ENCODE results near the gene GRM2. TPM values are rescaled to one million over a fixed set of nuclear protein-coding genes. Genes with fewer than 3 reads are reported as not detected.

Gene GRM2
- total RNA-seq, 2 experiments from 2014 or later, result 0.06 to 0.29 TPM

GRCh38 chr3:51678641-51679040, 28.2 kb upstream of the GRM2 start:
- ChIA-PET POLR2A (no interaction called here), CTCF (ENCODE audit: unreplicated experiment) (no interaction called here)
- H3K4me1 ChIP-seq (ENCODE audit: insufficient read depth, low read length, poor library complexity, severe bottlenecking), result peaks cover 34% of the 10 kb centered on the region

GRCh38 chr3:51679318-51679717, 27.6 kb upstream of the GRM2 start:
- intact Hi-C loops (cut with micrococcal nuclease; ENCODE audit: unreplicated experiment), result no loop called here
- Histone ChIP-seq H3K9me3 (ENCODE audit: low read length) (no peaks in the 10 kb centered on the region), H3K36me3 (ENCODE audit: insufficient read depth, low read length) (peaks cover 28% of the 10 kb centered on the region), H3K27ac (ENCODE audit: low read depth, low read length, poor library complexity, severe bottlenecking) (no peak overlapping the region), H3K4me1 (ENCODE audit: insufficient read depth, low read length, poor library complexity, severe bottlenecking) (peaks cover 34% of the 10 kb centered on the region), H3K4me3 (ENCODE audit: low read depth, low read length, poor library complexity, severe bottlenecking) (no peak overlapping the region), H3K79me2 (ENCODE audit: insufficient read depth, low read depth, low read length) (no peaks in the 10 kb centered on the region), H2AFZ (ENCODE audit: low read length) (no peak overlapping the region), H4K20me1 (ENCODE audit: insufficient read depth, low read length) (no peaks in the 10 kb centered on the region), H3K9me2 (ENCODE audit: insufficient read depth, low read length) (no peaks in the 10 kb centered on the region), H3K4me2 (ENCODE audit: low read length) (no peak overlapping the region)
- no peak for DNase-seq (ENCODE audit: low spot score)
- TF ChIP-seq EZH2phosphoT487 (IDR thresholded peaks at IDR 0.05; ENCODE audit: borderline replicate concordance, low read depth, low read length), result no peak
- TF ChIP-seq CTCF (conservative IDR thresholded peaks at IDR 0.05; ENCODE audit: low read length), result no peak
- ChIA-PET POLR2A (interaction anchor here (0.7 kb wide), 1 partner anchor 295 kb away, joined by 3 read pairs; no protein-coding TSS in a partner anchor), CTCF (ENCODE audit: unreplicated experiment) (interaction anchor here (1.0 kb wide), 1 partner anchor 10 kb away, joined by 3 read pairs; no protein-coding TSS in a partner anchor)
- BruUV-seq (replicated peaks), result no TSS peak

More at GRCh38 chr3:51678641-51679040, 28.2 kb upstream of the GRM2 start:
- no peak for DNase-seq (ENCODE audit: low spot score)
- intact Hi-C loops (cut with micrococcal nuclease; ENCODE audit: unreplicated experiment), result no loop called here
- Histone ChIP-seq H4K20me1 (ENCODE audit: insufficient read depth, low read length) (no peaks in the 10 kb centered on the region), H3K4me3 (ENCODE audit: low read depth, low read length, poor library complexity, severe bottlenecking) (no peak overlapping the region), H3K9me3 (ENCODE audit: low read length) (no peaks in the 10 kb centered on the region), H2AFZ (ENCODE audit: low read length) (no peak overlapping the region), H3K27ac (ENCODE audit: low read depth, low read length, poor library complexity, severe bottlenecking) (no peak overlapping the region), H3K4me2 (ENCODE audit: low read length) (no peak overlapping the region), H3K79me2 (ENCODE audit: insufficient read depth, low read depth, low read length) (no peaks in the 10 kb centered on the region), H3K9me2 (ENCODE audit: insufficient read depth, low read length) (no peaks in the 10 kb centered on the region), H3K36me3 (ENCODE audit: insufficient read depth, low read length) (peaks cover 23% of the 10 kb centered on the region; the same call in 1 of the 2 replicates)
- BruUV-seq (replicated peaks), result no TSS peak
- TF ChIP-seq CTCF (conservative IDR thresholded peaks at IDR 0.05; ENCODE audit: low read length) (no peak), EZH2phosphoT487 (IDR thresholded peaks at IDR 0.05; ENCODE audit: borderline replicate concordance, low read depth, low read length) (no peak)

- DNase-seq (ENCODE audit: low spot score), result peak; percentile 18
- H4K20me1 ChIP-seq (ENCODE audit: insufficient read depth, low read length), result no peaks in the 10 kb centered on the region
- H3K4me3 ChIP-seq (ENCODE audit: low read depth, low read length, poor library complexity, severe bottlenecking), result no peak overlapping the region
- H3K9me2 ChIP-seq (ENCODE audit: insufficient read depth, low read length), result no peaks in the 10 kb centered on the region
- intact Hi-C loops (cut with micrococcal nuclease; ENCODE audit: unreplicated experiment), result no loop called here
- H2AFZ ChIP-seq (ENCODE audit: low read length), result no peak overlapping the region
- H3K9me3 ChIP-seq (ENCODE audit: low read length), result no peaks in the 10 kb centered on the region
- ChIA-PET CTCF (ENCODE audit: unreplicated experiment) (interaction anchor here (1.0 to 3.1 kb wide), 3 partner anchors 7 to 179 kb away, joined by 3 to 22 read pairs (median 17); partner anchors contain the start of gene DCAF1), POLR2A (interaction anchor here (0.7 kb wide), 1 partner anchor 295 kb away, joined by 3 read pairs; no protein-coding TSS in a partner anchor)
- no peaks in the 10 kb centered on the region for H3K79me2 ChIP-seq (ENCODE audit: insufficient read depth, low read depth, low read length)
- H3K4me2 ChIP-seq (ENCODE audit: low read length), result peak overlapping the region; percentile 28; the same call in 1 of the 2 replicates
- H3K36me3 ChIP-seq (ENCODE audit: insufficient read depth, low read length), result peaks cover 29% of the 10 kb centered on the region
- BruUV-seq (replicated peaks), result no TSS peak
- H3K27ac ChIP-seq (ENCODE audit: low read depth, low read length, poor library complexity, severe bottlenecking), result no peak overlapping the region
- no peak for TF ChIP-seq CTCF (conservative IDR thresholded peaks at IDR 0.05; ENCODE audit: low read length)
- TF ChIP-seq EZH2phosphoT487 (IDR thresholded peaks at IDR 0.05; ENCODE audit: borderline replicate concordance, low read depth, low read length), result no peak
- peaks cover 34% of the 10 kb centered on the region for H3K4me1 ChIP-seq (ENCODE audit: insufficient read depth, low read length, poor library complexity, severe bottlenecking)
These were observed 27.1 kb upstream of the GRM2 start for GRCh38 chr3:51679777-51680176.
